HG02885 (cell line): ENCODE data around the gene ARHGAP21.
A peak's percentile ranks its signal among the peaks of the same experiment; 100 is the strongest.
"Not testable (repeated sequence)": the region's sequence is repeated elsewhere in the genome, so short reads cannot be mapped to it uniquely, and the experiment has no call there.

Source experiments
- ATAC-seq: cut with Tn5 transposase; IDR thresholded peaks from one replicate; pipeline ENCODE4 v1.9.1; 2021; ENCODE audit warnings: mild to moderate bottlenecking; ENCODE audit not compliant: unreplicated experiment, poor library complexity

Gene ARHGAP21

GRCh38 chr10:24723788-24724380, at the start of gene ARHGAP21:
TSS of gene ARHGAP21 (minus strand) at chr10:24723887. CDS start at chr10:24721899, 1,988 bp downstream.
- ATAC-seq, result peak; percentile 34

- ATAC-seq, result no peak
These were observed 48.4 kb upstream of the ARHGAP21 start for GRCh38 chr10:24771943-24772694.

GRCh38 chr10:24764991-24765390, 41.3 kb upstream of the ARHGAP21 start:
- not testable (repeated sequence) for ATAC-seq

- ATAC-seq, result no peak
These were observed 39.4 kb upstream of the ARHGAP21 start for GRCh38 chr10:24762966-24763623.

- ATAC-seq, result no peak
These were observed 38.7 kb upstream of the ARHGAP21 start for GRCh38 chr10:24762161-24762924.

- no peak for ATAC-seq
These were observed 36.0 kb upstream of the ARHGAP21 start for GRCh38 chr10:24759672-24760071.

- not testable (repeated sequence) for ATAC-seq
These were observed 34.6 kb upstream of the ARHGAP21 start for GRCh38 chr10:24758254-24758653.

GRCh38 chr10:24756283-24756682, 32.6 kb upstream of the ARHGAP21 start:
- ATAC-seq, result no peak

GRCh38 chr10:24751716-24752115, 28.0 kb upstream of the ARHGAP21 start:
- no peak for ATAC-seq

- ATAC-seq, result no peak
These were observed 27.0 kb upstream of the ARHGAP21 start for GRCh38 chr10:24750695-24751094.

- no peak for ATAC-seq
These were observed 24.5 kb upstream of the ARHGAP21 start for GRCh38 chr10:24748214-24748613.

GRCh38 chr10:24744946-24745345, 21.3 kb upstream of the ARHGAP21 start:
- ATAC-seq, result no peak

- ATAC-seq, result no peak
These were observed 17.0 kb upstream of the ARHGAP21 start for GRCh38 chr10:24740714-24741113.

GRCh38 chr10:24737001-24737400, 13.3 kb upstream of the ARHGAP21 start:
- no peak for ATAC-seq

- no peak for ATAC-seq
These were observed 8.3 kb upstream of the ARHGAP21 start for GRCh38 chr10:24731942-24732341.

- no peak for ATAC-seq
These were observed 7.1 kb upstream of the ARHGAP21 start for GRCh38 chr10:24730811-24731210.

- no peak for ATAC-seq
These were observed 4.1 kb upstream of the ARHGAP21 start for GRCh38 chr10:24727786-24728185.

GRCh38 chr10:24726626-24727025, 2.9 kb upstream of the ARHGAP21 start:
- ATAC-seq, result no peak

- ATAC-seq, result not testable (repeated sequence)
These were observed 2.3 kb upstream of the ARHGAP21 start for GRCh38 chr10:24726029-24726428.

- peak; percentile 81 for ATAC-seq
These were observed 918 bp upstream of the ARHGAP21 start for GRCh38 chr10:24724381-24725228.
